Peyer's patch (tissue), 4 donors: ENCODE data around the gene CUL4B. TPM values are rescaled to one million over a fixed set of nuclear protein-coding genes. Genes with fewer than 3 reads are reported as not detected.

Experiments
- DNase-seq, 3 donors: peaks; one replicate each; pipeline ENCODE4 v3.0.0-alpha.2; 2017 to 2019
- H3K27ac ChIP-seq, 4 donors: fragments of 200-600 bp; sonication (generic); one replicate each; pipeline ENCODE4 v1.5.1; 2016 to 2019
- H3K27me3 ChIP-seq, 2 donors: fragments of 200-600 bp; sonication (generic); one replicate each; pipeline ENCODE4 v1.5.1; 2019
- H3K36me3 ChIP-seq, 3 donors: fragments of 200-600 bp; sonication (generic); one replicate each; pipeline ENCODE4 v1.5.1; 2016 to 2019
- H3K4me1 ChIP-seq, 4 donors: fragments of 200-600 bp; sonication (generic); one replicate each; pipeline ENCODE4 v1.5.1; 2016 to 2019
- H3K4me3 ChIP-seq, 4 donors: fragments of 200-600 bp; sonication (generic); 1 replicate in 3 of 4; 2 replicates in 1 of 4; pipeline ENCODE4 v1.5.1; 2016 to 2019; ENCODE audit warnings: mild to moderate bottlenecking in 1 of 4
- H3K9me3 ChIP-seq, 4 donors: fragments of 200-600 bp; sonication (generic); one replicate each; pipeline ENCODE4 v1.5.1; 2016 to 2019; ENCODE audit warnings: mild to moderate bottlenecking in 1 of 4
- CTCF ChIP-seq, 6 experiments: fragments of 450-650 bp in 4 of 6; fragments of 200-600 bp in 2 of 6; sonication (generic) in 1 of 6; IDR thresholded peaks; one replicate each; pipeline ENCODE4 v1.5.1; 2017 to 2019; ENCODE audit warnings: antibody characterized with exemption in 6 of 6, mild to moderate bottlenecking in 3 of 6, moderate library complexity in 1 of 6
- POLR2A ChIP-seq, 2 donors: fragments of 450-650 bp; IDR thresholded peaks; one replicate each; pipeline ENCODE4 v1.5.1; 2017; ENCODE audit warnings: antibody characterized with exemption in 2 of 2, mild to moderate bottlenecking in 2 of 2, moderate library complexity in 2 of 2
- total RNA-seq, 4 donors: library from RNA; depleted of rRNA; stranded (reverse); fragments of >200 nt; gene quantifications; one replicate each; pipeline ENCODE4 v1.1.0, GENCODE V29; 2016

The CUL4B gene
- total RNA-seq, 4 donors from 2014 or later = 17.1 to 59.4 (median 22.8) TPM

GRCh38 chrX:120561634-120562568 is 1.1 kb upstream of the CUL4B start:
- peak overlapping the region; percentile 89 to 100 (median 98) for H3K27ac ChIP-seq
- H3K9me3 ChIP-seq = no peaks in the 10 kb centered on the region
- H3K27me3 ChIP-seq = no peaks in the 10 kb centered on the region
- peaks cover 0 to 16% (median 0%) of the 10 kb centered on the region in 4 donors for H3K4me1 ChIP-seq
- TF ChIP-seq POLR2A (IDR thresholded peaks at IDR 0.05) = no peak
- TF ChIP-seq CTCF (IDR thresholded peaks at IDR 0.05) = no peak
- peak overlapping the region; percentile 60 to 77 (median 74) for H3K4me3 ChIP-seq
- no peaks in the 10 kb centered on the region for H3K36me3 ChIP-seq
- no peak for DNase-seq

DNA sequence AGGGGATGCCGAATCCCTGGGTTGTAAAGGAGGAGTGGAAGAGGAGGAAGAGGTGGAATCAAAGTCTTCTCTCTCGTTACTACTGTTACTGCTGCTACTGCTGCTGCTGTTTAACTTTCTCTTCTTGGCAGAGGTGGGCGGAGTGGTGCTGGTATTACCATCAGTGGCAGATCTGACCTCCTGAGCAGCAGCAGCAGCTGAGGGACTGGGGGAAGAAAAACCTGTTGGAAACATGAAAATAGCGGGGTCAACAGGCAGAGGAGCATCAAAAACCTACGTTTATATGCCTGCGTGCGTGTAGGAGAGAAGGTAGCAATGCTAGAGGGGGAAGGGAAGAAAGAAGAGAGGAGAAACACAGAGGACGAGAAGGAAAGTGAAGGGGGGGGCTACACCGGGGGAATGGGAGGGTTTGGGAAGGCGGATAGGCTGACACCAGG is 339 bp downstream of the CUL4B start:
- Histone ChIP-seq H3K36me3 (no peaks in the 10 kb centered on the region), H3K4me1 (peaks cover 0 to 16% (median 0%) of the 10 kb centered on the region in 4 donors), H3K9me3 (no peaks in the 10 kb centered on the region), H3K27me3 (no peaks in the 10 kb centered on the region), H3K27ac (peak overlapping the region; percentile 89 to 100 (median 98)), H3K4me3 (peak overlapping the region; percentile 60 to 77 (median 74))
- TF ChIP-seq POLR2A (IDR thresholded peaks at IDR 0.05) = no peak
- TF ChIP-seq CTCF (IDR thresholded peaks at IDR 0.05) = no peak
- DNase-seq = peak in 2 of 3 donors; percentile 51 to 60

DNA sequence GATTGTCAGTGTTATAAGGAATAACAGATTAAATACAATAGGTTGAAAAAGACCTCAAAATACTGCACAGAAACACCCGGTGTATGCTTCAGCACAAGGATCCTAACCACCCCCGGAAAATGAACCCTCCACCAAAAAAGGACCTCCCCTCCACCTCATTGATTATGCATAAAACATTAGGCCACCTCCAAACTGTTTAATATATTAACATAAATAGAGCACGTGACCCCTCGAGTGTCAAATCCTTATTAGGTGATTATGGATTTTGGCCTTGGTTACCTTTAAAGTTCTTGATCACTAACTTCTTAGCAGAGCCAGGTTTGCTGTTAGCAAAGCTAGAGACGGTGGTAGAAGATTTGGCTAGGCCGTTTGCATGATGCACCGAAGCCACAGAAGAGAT is 958 bp downstream of the CUL4B start:
- Histone ChIP-seq H3K4me3 (peak overlapping the region; percentile 60 to 77 (median 74)), H3K27ac (peak overlapping the region; percentile 89 to 100 (median 98)), H3K4me1 (peaks cover 0 to 16% (median 0%) of the 10 kb centered on the region in 4 donors), H3K36me3 (no peaks in the 10 kb centered on the region), H3K9me3 (no peaks in the 10 kb centered on the region), H3K27me3 (no peaks in the 10 kb centered on the region)
- TF ChIP-seq CTCF (IDR thresholded peaks at IDR 0.05) (no peak), POLR2A (IDR thresholded peaks at IDR 0.05) (no peak)
- DNase-seq = no peak

DNA sequence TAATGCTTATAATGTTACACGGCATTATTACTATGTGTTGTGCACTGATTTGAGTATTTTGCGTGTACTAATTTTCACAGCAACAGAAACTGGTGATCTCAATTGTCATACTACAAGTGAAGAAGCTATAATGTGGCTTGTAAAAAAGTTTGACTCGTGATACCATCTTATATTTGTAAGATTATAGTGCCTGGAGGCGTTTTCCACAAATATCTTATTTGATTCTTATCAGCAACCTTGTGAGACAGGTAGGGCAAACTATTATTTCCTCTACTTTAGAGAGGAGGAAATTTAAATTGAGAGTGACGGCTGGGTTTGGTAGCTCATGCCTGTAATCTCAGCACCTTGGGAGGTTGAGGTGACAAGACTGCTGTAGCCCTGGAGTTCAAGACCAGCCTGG is 4.5 kb downstream of the CUL4B start:
- Histone ChIP-seq H3K9me3 (no peaks in the 10 kb centered on the region), H3K4me3 (no peak overlapping the region), H3K27ac (no peak overlapping the region), H3K4me1 (no peaks in the 10 kb centered on the region), H3K36me3 (no peaks in the 10 kb centered on the region), H3K27me3 (no peaks in the 10 kb centered on the region)
- TF ChIP-seq POLR2A (IDR thresholded peaks at IDR 0.05) (no peak), CTCF (IDR thresholded peaks at IDR 0.05) (no peak)
- DNase-seq = no peak

DNA sequence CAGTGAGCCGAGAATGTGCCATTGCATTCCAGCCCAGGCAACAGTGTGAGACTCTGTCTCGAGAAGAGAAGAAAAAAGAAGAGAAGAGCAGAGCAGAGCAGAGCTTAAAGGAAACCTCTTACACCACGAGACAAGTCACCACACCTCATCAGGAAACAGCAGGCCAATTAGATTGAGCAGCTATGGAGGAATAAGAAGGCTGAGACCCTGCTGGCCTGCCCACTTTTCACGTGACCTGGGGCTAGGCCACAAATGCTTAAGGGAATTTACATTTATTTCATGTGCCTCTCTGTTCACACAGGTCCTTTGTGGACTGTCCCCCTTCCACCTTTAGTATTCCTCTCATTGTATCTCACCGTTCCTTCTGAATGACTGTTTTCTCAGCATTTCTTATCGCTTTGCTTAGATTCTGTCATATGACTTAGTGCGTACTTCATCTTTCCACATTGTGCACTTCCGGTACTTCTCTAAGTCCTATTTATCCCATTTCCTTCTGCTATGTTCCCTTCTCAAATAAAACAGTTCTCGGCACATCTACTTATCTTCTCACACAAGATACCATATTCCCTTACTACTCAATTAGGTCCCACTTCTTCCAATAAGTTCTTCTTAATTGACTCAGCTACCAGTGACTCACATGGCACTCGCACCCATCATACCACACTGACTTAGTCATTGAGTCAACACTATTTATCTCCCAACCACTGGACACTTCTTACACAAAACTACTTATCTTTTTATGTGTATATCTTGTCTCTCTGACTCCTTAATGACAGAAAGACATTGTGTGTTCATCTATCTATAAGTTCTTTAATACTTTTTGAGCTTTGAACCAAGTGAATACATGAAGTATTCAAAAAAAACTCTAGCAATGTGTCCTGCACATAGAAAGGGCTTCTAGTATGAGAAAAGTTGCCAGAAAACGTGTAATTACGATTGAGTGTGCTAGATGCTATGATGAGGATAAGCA is 11.0 kb downstream of the CUL4B start:
- no peaks in the 10 kb centered on the region for H3K27me3 ChIP-seq
- TF ChIP-seq CTCF (IDR thresholded peaks at IDR 0.05) (no peak), POLR2A (IDR thresholded peaks at IDR 0.05) (no peak)
- no peak overlapping the region for H3K27ac ChIP-seq
- peaks cover 0 to 11% (median 0%) of the 10 kb centered on the region in 3 donors for H3K36me3 ChIP-seq
- no peak overlapping the region for H3K4me3 ChIP-seq
- H3K4me1 ChIP-seq = no peaks in the 10 kb centered on the region
- H3K9me3 ChIP-seq = no peaks in the 10 kb centered on the region
- DNase-seq = no peak
